Right lobe of liver (tissue), 6 donors: ENCODE measurements around the gene DENND4C. TPM values are rescaled to one million over a fixed set of nuclear protein-coding genes. Genes with fewer than 3 reads are reported as not detected.
"Not testable (repeated sequence)": the region's sequence is repeated elsewhere in the genome, so short reads cannot be mapped to it uniquely, and the experiment has no call there.

Experiments used
- ATAC-seq, 4 donors: fragments of 200-7000 bp; cut with Tn5 transposase; one replicate each; pipeline ENCODE4 v1.9.1; 2020; ENCODE audit warnings: mild to moderate bottlenecking in 4 of 4, moderate library complexity in 4 of 4
- DNase-seq, 3 donors: peaks; one replicate each; pipeline ENCODE4 v3.0.0-alpha.2; 2020
- H3K27ac ChIP-seq, 3 donors: fragments of 200-600 bp; one replicate each; pipeline ENCODE4 v1.8.0; 2022
- H3K27me3 ChIP-seq, 2 donors: fragments of 200-600 bp; one replicate each; pipeline ENCODE4 v1.8.0; 2022
- H3K36me3 ChIP-seq, 4 donors: fragments of 200-600 bp; sonication (generic) in 1 of 4; one replicate each; pipeline versions ENCODE4 v1.5.1 to v1.8.0; 2017 to 2022; ENCODE audit warnings: control low read depth in 1 of 4
- H3K4me1 ChIP-seq, 4 donors: fragments of 200-600 bp; sonication (generic) in 1 of 4; one replicate each; pipeline versions ENCODE4 v1.5.1 to v1.8.0; 2017 to 2022; ENCODE audit warnings: control low read depth in 1 of 4
- H3K4me3 ChIP-seq, 3 donors: fragments of 200-600 bp; one replicate each; pipeline ENCODE4 v1.8.0; 2022
- H3K9me3 ChIP-seq, 4 donors: fragments of 200-600 bp; sonication (generic) in 1 of 4; one replicate each; pipeline versions ENCODE4 v1.5.1 to v1.8.0; 2017 to 2022; ENCODE audit warnings: control low read depth in 1 of 4
- CTCF ChIP-seq, 4 donors: fragments of 200-600 bp in 3 of 4; fragments of 450-650 bp in 1 of 4; IDR thresholded peaks; one replicate each; pipeline versions ENCODE4 v1.5.1 to v1.8.0; 2016 to 2022; ENCODE audit warnings: antibody characterized with exemption in 4 of 4, mild to moderate bottlenecking in 2 of 4
- POLR2A ChIP-seq: fragments of 450-650 bp; IDR thresholded peaks from one replicate; pipeline ENCODE4 v1.6.1; 2017; ENCODE audit warnings: antibody characterized with exemption, mild to moderate bottlenecking
- WGBS: methylation state at CpG from one replicate; pipeline ENCODE4 v1.1.6; 2018; ENCODE audit warnings: low coverage, low lambda C conversion rate; ENCODE audit not compliant: insufficient coverage; ENCODE audit errors: missing lambda C conversion rate; 5-methylcytosine and 5-hydroxymethylcytosine counted together
- intact Hi-C, 2 donors: fragments of 100-400 bp; cut with DNase I; formaldehyde crosslinking; loops; one replicate each; pipeline versions ENCODE4 v1.11.2 to v1.14.1; 2022
- total RNA-seq, 6 experiments: library from RNA; depleted of rRNA in 2 of 6; stranded (reverse); fragments of >200 nt in 2 of 6; fragmentation: NEBNext Ultra II Directional in 3 of 6; extraction: Animal tissue kit (Norgen Biotek cat#: 25700) in 3 of 6; gene quantifications; one replicate each; pipeline versions ENCODE4 v1.1.0 to v1.2.4, GENCODE V29; 2016 to 2023
- donor health status: DM: no; HTN: yes; CAD: no.
- donor health status: DM: no; HTN: no; CAD: no.
- donor health status: DM: no; HTN: no; CAD: no.
- donor health status: DM: no; HTN: yes; CAD: no.
- donor health status: DM: no; HTN: yes; CAD: no.

Gene DENND4C
- total RNA-seq, 6 experiments from 2014 or later: 18.3 to 35.1 (median 21.9) TPM

GRCh38 chr9:19409401-19410194 is 179.1 kb downstream of the DENND4C start:
- DNase-seq (peak in 2 of 3 donors; percentile 49 to 66), ATAC-seq (peak; percentile 24 to 48 (median 38))
- intact Hi-C loops: no loop called here
- H3K36me3 ChIP-seq: no peaks in the 10 kb centered on the region
- peak overlapping the region; percentile 66 to 86 (median 67) for H3K27ac ChIP-seq
- H3K27me3 ChIP-seq: no peaks in the 10 kb centered on the region
- H3K4me1 ChIP-seq: no peaks in the 10 kb centered on the region
- under 1% methylated on average over 16 of the region's 17 CpGs for WGBS
- no peaks in the 10 kb centered on the region for H3K9me3 ChIP-seq
- TF ChIP-seq CTCF (IDR thresholded peaks at IDR 0.05) (no peak), POLR2A (no peak)
- peak overlapping the region; percentile 67 to 84 (median 82) for H3K4me3 ChIP-seq

- Histone ChIP-seq H3K4me3 (peak overlapping the region in 2 of 3 donors; percentile 67 to 82), H3K4me1 (no peaks in the 10 kb centered on the region), H3K27ac (peak overlapping the region in 2 of 3 donors; percentile 66 to 67), H3K36me3 (no peaks in the 10 kb centered on the region), H3K9me3 (no peaks in the 10 kb centered on the region), H3K27me3 (no peaks in the 10 kb centered on the region)
- no peak for ATAC-seq
- intact Hi-C loops: no loop called here
- 85% methylated on average over 2 of the region's 2 CpGs for WGBS
- no peak for DNase-seq
- no peak for TF ChIP-seq CTCF (IDR thresholded peaks at IDR 0.05)
- TF ChIP-seq POLR2A: no peak
These were observed 179.7 kb downstream of the DENND4C start for GRCh38 chr9:19410195-19410503.

GRCh38 chr9:19410594-19410993 is 180.1 kb downstream of the DENND4C start:
- no peak for TF ChIP-seq POLR2A
- no peak for TF ChIP-seq CTCF (IDR thresholded peaks at IDR 0.05)
- no peaks in the 10 kb centered on the region for H3K27me3 ChIP-seq
- DNase-seq: no peak
- peak overlapping the region in 1 of 3 donors; percentile 66 for H3K27ac ChIP-seq
- ATAC-seq: no peak
- H3K9me3 ChIP-seq: no peaks in the 10 kb centered on the region
- peak overlapping the region in 1 of 3 donors; percentile 82 for H3K4me3 ChIP-seq
- WGBS: 100% methylated on average over 2 of the region's 2 CpGs
- no peaks in the 10 kb centered on the region for H3K36me3 ChIP-seq
- H3K4me1 ChIP-seq: no peaks in the 10 kb centered on the region
- intact Hi-C loops: no loop called here

- 72% methylated on average over 6 of the region's 8 CpGs for WGBS
- TF ChIP-seq CTCF (IDR thresholded peaks at IDR 0.05) (no peak), POLR2A (no peak)
These were observed 180.8 kb downstream of the DENND4C start for GRCh38 chr9:19411316-19411715.

GRCh38 chr9:19413456-19413855 is 183.0 kb downstream of the DENND4C start:
- H3K27me3 ChIP-seq, H3K4me3 ChIP-seq, H3K9me3 ChIP-seq, H3K4me1 ChIP-seq, H3K36me3 ChIP-seq, H3K27ac ChIP-seq, DNase-seq, intact Hi-C loops, ATAC-seq: not testable (repeated sequence)
- 45% methylated on average over 1 of the region's 3 CpGs for WGBS

More at GRCh38 chr9:19411316-19411715, 180.8 kb downstream of the DENND4C start:
- no peak overlapping the region for H3K27ac ChIP-seq
- intact Hi-C loops: no loop called here
- ATAC-seq: no peak
- DNase-seq: no peak
- H3K4me3 ChIP-seq: no peak overlapping the region
- H3K27me3 ChIP-seq: no peaks in the 10 kb centered on the region
- no peaks in the 10 kb centered on the region for H3K9me3 ChIP-seq
- H3K36me3 ChIP-seq: no peaks in the 10 kb centered on the region
- no peaks in the 10 kb centered on the region for H3K4me1 ChIP-seq
